Cardiac fibroblast (primary cell): ENCODE measurements around the gene SH3GLB1.
A peak's percentile ranks its signal among the peaks of the same experiment; 100 is the strongest.

ENCODE experiments used
- DNase-seq, 2 donors: peaks; one replicate each; pipeline versions ENCODE4 v3.0.0 to v3.0.0-alpha.2; 2010; ENCODE audit warnings: low read depth in 2 of 2
- H3K4me3 ChIP-seq, 2 donors: replicated peaks in 1 of 2; 1 replicate in 1 of 2; 2 replicates in 1 of 2; pipeline ENCODE4 v1.5.1; 2011; ENCODE audit warnings: low read depth in 2 of 2, low read length in 2 of 2, mild to moderate bottlenecking in 2 of 2, moderate library complexity in 1 of 2
- CTCF ChIP-seq: IDR thresholded peaks from one replicate; pipeline ENCODE4 v1.5.1; 2011; ENCODE audit warnings: low read depth, mild to moderate bottlenecking, low read length, inconsistent platforms

Gene SH3GLB1

DNA sequence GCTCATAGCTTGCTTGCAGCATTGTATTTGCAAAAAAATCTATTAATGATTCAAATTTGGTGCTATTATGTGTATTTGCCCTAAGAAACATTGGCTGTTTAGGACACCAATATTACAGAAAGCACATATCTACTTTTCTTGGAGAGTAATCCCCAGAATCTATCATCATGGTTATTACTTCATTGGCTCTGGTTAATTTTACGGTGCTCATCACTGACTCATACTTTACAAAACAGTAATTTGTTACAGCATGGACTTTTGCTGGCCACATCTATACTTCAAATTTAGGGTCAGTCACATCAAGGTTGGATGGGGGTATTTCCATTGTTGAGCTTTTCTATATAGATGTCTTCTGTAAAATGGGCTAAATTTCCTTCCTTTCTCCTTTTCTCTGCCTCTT, 45.7 kb downstream of the SH3GLB1 start:
- H3K4me3 ChIP-seq: no peak overlapping the region
- DNase-seq: peak in 1 of 2 donors; percentile 18
- no peak for TF ChIP-seq CTCF

DNA sequence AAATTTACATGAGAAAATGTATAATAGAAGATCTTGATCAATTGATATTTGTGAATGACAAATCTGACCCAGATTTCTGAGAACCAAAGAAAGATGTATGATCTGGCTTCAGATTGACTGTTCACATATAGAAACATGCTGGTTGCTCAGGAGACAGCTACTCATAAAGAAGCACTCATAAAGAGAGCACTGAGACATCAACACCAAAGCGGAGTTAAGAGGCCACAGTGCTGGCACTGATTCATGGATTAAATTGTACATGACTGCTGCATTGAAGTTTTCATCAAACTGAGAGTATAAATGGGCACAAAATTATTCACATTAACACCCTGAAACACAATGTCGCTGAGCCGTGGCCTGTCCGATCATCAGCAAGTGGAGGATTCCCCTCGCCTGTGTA, 46.2 kb downstream of the SH3GLB1 start:
- H3K4me3 ChIP-seq: no peak overlapping the region
- no peak for TF ChIP-seq CTCF
- DNase-seq: no peak

DNA sequence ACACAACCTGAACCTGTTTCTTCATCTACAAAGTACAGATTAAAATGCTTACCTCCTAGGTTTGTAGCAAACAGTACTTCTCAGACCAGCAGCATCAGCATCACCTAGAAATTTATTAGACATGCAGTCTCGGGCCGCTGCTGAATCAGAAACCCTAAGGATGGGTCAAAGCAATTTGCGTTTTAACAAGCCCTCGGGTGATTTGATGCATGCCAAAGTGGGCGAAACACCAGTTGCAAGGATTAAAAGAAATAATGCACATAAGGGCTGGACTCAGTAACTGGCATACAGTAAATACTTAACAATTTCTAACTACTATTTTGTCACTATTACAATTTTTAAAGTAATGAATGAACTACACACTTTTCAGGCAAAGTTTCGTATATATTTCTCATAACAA, 47.5 kb downstream of the SH3GLB1 start:
- DNase-seq: no peak
- no peak for TF ChIP-seq CTCF
- H3K4me3 ChIP-seq: no peak overlapping the region

- TF ChIP-seq CTCF: no peak
- peak in 1 of 2 donors; percentile 18 for DNase-seq
- H3K4me3 ChIP-seq: no peak overlapping the region
Measured at GRCh38 chr1:86753700-86754099, 49.3 kb downstream of the SH3GLB1 start.

- no peak overlapping the region for H3K4me3 ChIP-seq
- TF ChIP-seq CTCF: no peak
- no peak for DNase-seq
Measured at GRCh38 chr1:86754265-86754974, 50.0 kb downstream of the SH3GLB1 start.

DNA sequence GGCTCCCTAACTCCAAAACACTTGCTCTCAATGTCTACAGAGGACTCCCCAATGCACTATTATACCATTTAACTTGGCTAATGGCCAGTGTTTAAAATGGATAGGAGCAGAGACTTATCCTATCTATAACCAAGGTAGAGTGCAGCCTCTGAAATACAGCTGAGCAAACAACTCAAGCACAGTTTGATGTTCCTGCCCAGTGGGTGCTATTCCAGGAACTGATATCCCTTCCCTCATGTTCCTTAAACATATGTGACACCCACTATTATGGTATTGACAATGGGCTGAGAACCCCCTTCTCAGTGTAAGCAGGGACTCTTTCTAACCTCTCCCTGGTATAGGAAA, 51.7 kb downstream of the SH3GLB1 start:
- no peak overlapping the region for H3K4me3 ChIP-seq
- no peak for DNase-seq
- no peak for TF ChIP-seq CTCF
